Measurements from ENCODE around the gene PLOD1. TPM values are rescaled to one million over a fixed set of nuclear protein-coding genes. Genes with fewer than 3 reads are reported as not detected.

PLOD1 gene
- total RNA-seq, 4 donors from 2014 or later = 28.8 to 56.3 (median 41.2) TPM

DNA sequence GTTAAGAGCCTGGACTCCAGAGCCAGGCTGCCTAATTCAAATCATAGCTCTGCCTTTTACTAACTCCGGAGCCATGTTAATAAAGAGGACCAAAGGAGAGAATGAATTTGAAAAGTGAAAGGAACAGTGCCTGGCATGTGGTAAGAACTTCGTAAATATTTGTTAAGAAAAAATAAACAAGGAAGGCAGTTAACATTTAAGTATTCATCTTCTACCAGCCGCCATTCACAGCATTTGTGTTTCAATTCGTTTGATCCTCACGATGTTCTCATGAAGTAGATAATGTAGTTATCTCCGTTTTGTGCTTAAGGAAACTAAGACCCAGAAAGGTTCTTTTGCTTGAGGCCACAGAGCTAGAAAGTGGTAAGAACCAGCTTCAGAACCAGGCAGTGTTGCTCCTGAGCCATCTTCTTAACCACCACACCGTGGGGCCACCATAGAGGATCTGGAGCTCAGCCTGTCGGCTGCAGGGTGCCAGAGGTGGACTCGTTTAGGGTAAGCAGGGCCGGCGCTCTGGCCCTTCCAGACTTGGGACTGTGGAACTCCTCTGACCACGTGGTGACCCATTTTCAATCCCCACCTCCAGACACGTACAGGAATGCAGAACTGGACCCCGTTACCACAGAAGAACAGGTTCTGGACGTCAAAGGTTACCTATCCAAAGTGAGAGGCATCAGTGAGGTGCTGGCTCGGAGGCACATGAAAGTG lies 57.6 kb downstream of the PLOD1 start:
- WGBS, 2 donors (ENCODE audit: low coverage in 1 of 2) = 64 to 76% methylated on average over 9 to 16 of the region's 16 CpGs
- in situ Hi-C loops (cut with MboI; ENCODE audit: low pct_ligation_motif_present in 1 of 4, low pct_unique_long_range_greater_than_20kb in 1 of 4, low sequenced_read_pairs in 3 of 4) = no loop called here
- Histone ChIP-seq H3K4me1 (no peaks in the 10 kb centered on the region), H3K4me3 (no peak overlapping the region), H3K36me3 (peaks cover 0 to 65% (median 28%) of the 10 kb centered on the region in 4 donors), H3K9me3 (no peaks in the 10 kb centered on the region), H3K27ac (no peak overlapping the region), H3K27me3 (no peaks in the 10 kb centered on the region)
- intact Hi-C loops (cut with DNase I; ENCODE audit: low total_unique reads) = no loop called here
- no peak for DNase-seq
- TF ChIP-seq POLR2AphosphoS5 (IDR thresholded peaks at IDR 0.05) (no peak), CTCF (IDR thresholded peaks at IDR 0.05) (no peak), POLR2A (IDR thresholded peaks at IDR 0.05) (no peak), EP300 (IDR thresholded peaks at IDR 0.05; ENCODE audit: low read depth) (no peak)

DNA sequence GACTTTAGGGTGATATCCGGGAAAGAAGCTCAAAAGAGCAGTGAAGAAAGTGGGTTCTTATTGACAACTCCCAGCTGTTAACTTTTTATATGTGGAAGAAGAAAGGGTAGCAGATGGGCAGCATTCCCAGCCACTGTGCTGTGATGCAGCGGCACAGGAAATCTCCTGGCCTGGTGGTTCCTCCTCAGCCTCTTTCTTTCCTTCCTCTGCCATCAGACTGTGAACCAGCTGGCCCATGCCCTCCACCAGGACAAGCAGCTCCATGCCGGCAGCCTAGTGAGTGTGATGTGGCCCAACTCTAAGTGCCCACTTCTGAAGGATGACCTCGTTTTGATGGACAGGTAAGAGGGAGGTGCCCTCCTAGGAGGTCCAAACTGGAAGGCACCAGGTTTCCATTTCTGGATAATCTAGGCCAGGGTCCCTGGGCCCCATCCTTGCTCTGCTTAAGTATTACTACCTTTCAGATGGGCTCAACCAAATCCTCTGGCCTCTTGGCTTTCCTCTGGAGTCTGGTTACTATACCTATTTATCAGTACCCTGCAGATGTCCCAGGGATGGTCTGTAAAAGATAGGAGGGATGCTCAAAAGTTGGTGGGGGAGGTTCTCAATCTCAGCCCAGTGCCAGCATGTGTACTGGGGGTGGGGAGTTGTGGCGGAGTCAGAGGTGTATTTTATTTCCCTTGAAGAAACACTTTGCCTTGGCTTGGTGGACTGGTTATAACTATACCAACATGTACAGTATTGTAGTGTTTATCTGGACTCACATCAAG lies 62.7 kb downstream of the PLOD1 start:
- in situ Hi-C loops (cut with MboI; ENCODE audit: low pct_ligation_motif_present in 1 of 4, low pct_unique_long_range_greater_than_20kb in 1 of 4, low sequenced_read_pairs in 3 of 4) = no loop called here
- Histone ChIP-seq H3K9me3 (no peaks in the 10 kb centered on the region), H3K27me3 (no peaks in the 10 kb centered on the region), H3K4me1 (no peaks in the 10 kb centered on the region), H3K4me3 (no peak overlapping the region), H3K27ac (no peak overlapping the region), H3K36me3 (peaks cover 0 to 91% (median 36%) of the 10 kb centered on the region in 4 donors)
- DNase-seq = no peak
- no peak for TF ChIP-seq POLR2AphosphoS5 (IDR thresholded peaks at IDR 0.05)
- no peak for TF ChIP-seq POLR2A (IDR thresholded peaks at IDR 0.05)
- no peak for TF ChIP-seq EP300 (IDR thresholded peaks at IDR 0.05; ENCODE audit: low read depth)
- TF ChIP-seq CTCF (IDR thresholded peaks at IDR 0.05) = no peak
- WGBS, 2 donors (ENCODE audit: low coverage in 1 of 2) = 89 to 100% methylated on average over 1 to 5 of the region's 5 CpGs
- intact Hi-C loops (cut with DNase I; ENCODE audit: low total_unique reads) = no loop called here

DNA sequence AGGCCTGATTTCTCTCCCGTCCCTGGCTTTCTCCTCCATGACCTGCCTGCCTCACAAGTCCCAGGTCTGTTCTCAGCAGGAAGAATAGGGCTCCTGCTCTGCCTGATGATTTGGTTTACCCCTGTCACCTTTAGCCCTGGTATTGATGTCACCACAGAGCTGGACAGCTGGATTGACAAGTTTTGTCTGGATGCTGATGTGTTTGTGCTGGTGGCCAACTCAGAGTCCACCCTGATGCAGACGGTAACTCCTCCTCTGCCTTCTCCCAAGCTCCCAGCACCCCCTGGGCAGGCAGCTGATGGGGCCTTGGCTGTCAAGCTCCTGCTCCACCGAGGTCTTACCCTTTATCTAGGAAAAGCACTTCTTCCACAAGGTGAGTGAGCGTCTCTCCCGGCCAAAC lies 64.1 kb downstream of the PLOD1 start:
- H3K36me3 ChIP-seq = peaks cover 0 to 88% (median 39%) of the 10 kb centered on the region in 4 donors

More for the DNA sequence above, 64.1 kb downstream of the PLOD1 start:
- Histone ChIP-seq H3K27ac (no peak overlapping the region), H3K9me3 (no peaks in the 10 kb centered on the region), H3K27me3 (no peaks in the 10 kb centered on the region), H3K4me3 (no peak overlapping the region), H3K4me1 (no peaks in the 10 kb centered on the region)
- DNase-seq = no peak
- in situ Hi-C loops (cut with MboI; ENCODE audit: low pct_ligation_motif_present in 1 of 4, low pct_unique_long_range_greater_than_20kb in 1 of 4, low sequenced_read_pairs in 3 of 4) (no loop called here), intact Hi-C loops (cut with DNase I; ENCODE audit: low total_unique reads) (no loop called here)
- 92 to 100% methylated on average over 1 to 5 of the region's 5 CpGs for WGBS, 2 donors (ENCODE audit: low coverage in 1 of 2)
- TF ChIP-seq POLR2AphosphoS5 (IDR thresholded peaks at IDR 0.05) = no peak
- no peak for TF ChIP-seq EP300 (IDR thresholded peaks at IDR 0.05; ENCODE audit: low read depth)
- TF ChIP-seq CTCF (IDR thresholded peaks at IDR 0.05) = no peak
- TF ChIP-seq POLR2A (IDR thresholded peaks at IDR 0.05) = no peak

All from transverse colon (tissue), 4 donors.